ENCODE data around the gene SLC35F2.

- no peak for TF ChIP-seq CTCF (conservative IDR thresholded peaks at IDR 0.05; ENCODE audit: low read length)
- TF ChIP-seq EZH2phosphoT487 (IDR thresholded peaks at IDR 0.05; ENCODE audit: borderline replicate concordance): no peak
Measured at GRCh38 chr11:107858217-107859070, at the start of gene SLC35F2.

All from Loucy (cell line).